ENCODE measurements around the gene SLC17A6.

Gene SLC17A6

DNA sequence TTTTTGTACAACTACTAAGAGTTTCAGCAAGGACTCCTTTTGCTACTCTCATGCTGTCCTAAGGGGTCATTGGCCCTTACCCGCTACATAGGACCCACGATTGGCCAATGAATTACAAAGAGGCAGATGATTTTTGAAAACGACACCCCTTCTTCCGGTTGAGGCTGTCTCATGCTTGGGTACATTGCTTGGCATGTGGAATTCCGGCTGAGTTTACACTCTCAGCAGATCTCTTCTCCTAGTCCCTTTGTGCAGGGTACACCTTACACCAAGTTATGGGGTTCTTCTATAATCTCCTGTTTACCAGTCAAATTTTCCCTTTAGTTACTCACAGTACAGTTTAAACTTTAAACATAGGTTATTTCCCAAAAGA is 52.1 kb downstream of the SLC17A6 start:
- no peak for DNase-seq

DNA sequence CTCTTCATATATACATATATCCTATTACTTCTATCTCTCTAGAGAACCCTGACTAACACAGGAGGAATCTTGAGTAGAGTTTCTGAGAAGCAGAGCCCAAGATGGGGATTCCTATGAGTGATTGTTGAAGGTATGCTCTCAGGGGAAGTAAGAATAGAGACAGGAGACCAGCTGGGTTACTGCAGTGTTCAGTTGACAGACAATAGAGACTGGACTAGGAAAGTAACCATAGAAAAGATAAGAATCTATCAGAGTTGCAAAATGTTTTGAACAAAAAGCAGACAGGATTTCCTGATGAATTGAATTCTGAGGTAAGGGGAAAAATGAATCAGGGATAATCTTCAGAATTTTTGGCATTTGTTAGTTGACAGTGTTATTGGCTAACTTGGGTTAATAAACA is 54.4 kb downstream of the SLC17A6 start:
- DNase-seq = no peak

DNA sequence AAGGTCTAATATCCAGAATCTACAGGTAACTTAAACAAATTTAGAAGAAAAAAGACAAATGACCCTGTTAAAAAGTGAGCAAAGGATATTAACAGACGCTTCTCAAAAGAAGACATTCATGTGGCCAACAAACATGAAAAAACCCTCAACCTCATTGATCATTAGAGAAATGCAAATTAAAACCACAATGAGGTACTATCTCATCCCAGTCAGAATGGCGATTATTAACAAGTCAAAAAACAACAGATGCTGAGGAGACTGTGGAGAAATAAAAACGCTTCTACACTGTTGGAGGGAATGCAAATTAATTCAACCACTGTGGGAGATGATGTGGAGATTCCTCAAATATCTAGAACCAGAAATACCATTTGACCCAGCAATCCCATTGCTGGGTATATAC is 67.2 kb downstream of the SLC17A6 start:
- no peak for DNase-seq

- no peak for DNase-seq
These were observed 69.1 kb downstream of the SLC17A6 start for GRCh38 chr11:22407267-22407666.

DNA sequence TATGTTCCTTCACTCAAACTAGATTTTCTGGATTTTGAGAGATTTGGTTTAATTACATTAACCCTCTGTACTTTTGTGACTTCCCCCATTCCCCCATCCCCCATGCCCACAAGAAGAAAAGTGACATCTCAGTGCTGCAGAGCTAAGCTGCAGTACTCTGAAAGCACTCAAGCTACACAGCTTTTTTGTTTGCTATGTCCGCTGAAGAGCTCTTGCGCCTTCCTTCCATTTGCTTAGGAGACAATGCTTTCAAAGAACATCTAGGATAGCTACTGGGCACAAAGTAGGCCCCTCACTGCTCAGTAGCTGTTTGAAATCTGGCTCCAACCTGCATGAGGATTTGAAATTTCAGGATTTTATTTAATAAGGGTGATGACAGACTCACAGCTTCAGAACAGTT is 69.7 kb downstream of the SLC17A6 start:
- DNase-seq = no peak

- DNase-seq = no peak
These were observed 77.3 kb downstream of the SLC17A6 start for GRCh38 chr11:22415476-22415875.

GRCh38 chr11:22416462-22416861 is 78.3 kb downstream of the SLC17A6 start:
- no peak for DNase-seq

- DNase-seq = no peak
These were observed 88.7 kb downstream of the SLC17A6 start for GRCh38 chr11:22426915-22427314.
